Measurements from ENCODE around the gene ACBD6. TPM values are rescaled to one million over a fixed set of nuclear protein-coding genes. Genes with fewer than 3 reads are reported as not detected.

Gene ACBD6, protein sequence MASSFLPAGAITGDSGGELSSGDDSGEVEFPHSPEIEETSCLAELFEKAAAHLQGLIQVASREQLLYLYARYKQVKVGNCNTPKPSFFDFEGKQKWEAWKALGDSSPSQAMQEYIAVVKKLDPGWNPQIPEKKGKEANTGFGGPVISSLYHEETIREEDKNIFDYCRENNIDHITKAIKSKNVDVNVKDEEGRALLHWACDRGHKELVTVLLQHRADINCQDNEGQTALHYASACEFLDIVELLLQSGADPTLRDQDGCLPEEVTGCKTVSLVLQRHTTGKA
- total RNA-seq = 45.5 and 48.0 TPM in 2 replicates

DNA sequence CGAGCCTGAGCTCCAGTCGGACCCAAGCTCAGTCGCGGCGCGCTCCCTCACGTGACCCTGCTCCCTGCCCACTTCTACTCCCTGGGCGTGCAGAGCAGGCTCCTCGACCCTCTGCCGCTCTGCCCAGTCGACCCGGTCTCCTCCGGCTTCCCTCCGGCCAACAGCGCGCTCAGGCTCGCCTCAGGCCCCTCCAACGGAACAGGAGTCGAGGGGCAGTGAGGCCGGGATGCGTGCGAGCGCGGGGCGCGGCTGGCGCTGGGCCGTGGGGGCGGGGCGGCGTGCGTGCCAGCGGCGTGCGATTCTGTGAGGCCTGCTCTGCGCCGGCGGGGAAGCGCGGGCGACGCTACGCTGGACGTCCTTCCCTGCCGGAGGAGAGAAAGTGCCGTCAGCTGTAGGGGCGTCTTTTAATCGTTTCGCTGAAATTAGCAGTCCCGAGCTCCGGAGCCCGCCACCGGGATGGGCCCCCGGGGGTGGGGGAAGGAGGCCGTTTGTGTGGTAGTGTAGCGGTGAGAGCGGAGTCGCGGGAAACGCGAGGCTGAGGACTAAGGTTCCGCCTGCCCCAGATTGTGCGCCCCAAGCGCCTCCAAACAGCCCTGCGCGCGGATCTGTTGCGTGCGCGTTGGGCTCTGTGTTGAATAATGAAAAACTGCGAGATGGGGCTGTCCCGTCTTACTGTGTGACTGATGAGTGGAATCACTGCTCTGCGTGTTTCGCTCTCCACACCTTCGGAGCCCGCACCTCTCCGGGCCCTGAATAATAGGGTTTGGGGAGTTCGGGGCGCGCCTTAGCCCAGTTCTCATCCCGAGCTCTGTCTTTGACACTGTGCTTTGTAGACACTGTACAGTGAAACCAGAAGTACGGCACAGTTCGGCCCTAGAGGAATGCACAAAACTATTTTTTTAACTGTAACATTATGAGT, at the start of gene ACBD6:
Gene ACBD6, minus strand, starts transcription at position 217 of the 919 bp plus-strand sequence. CDS start 311 bp downstream, outside the sequence.

Small RNAs within 50 kb of the gene (small RNA-seq; reads per million reads assigned to genes)
- gene MIR3121 (0.93 reads per million, percentile 16 among the genes with 10 or more reads in this experiment), gene RF00019 (not detected)

Other genes with a start within 250 kb of the ACBD6 start
- not detected in 2 replicates for gene OVAAL, start 56.4 kb upstream of the ACBD6 start, total RNA-seq
- gene XPR1, start 129.4 kb upstream of the ACBD6 start, total RNA-seq = 17.7 and 25.6 TPM in 2 replicates

Data from hair follicle dermal papilla cell (primary cell).